ENCODE results near the gene GJC2.
"Not testable (repeated sequence)": the region's sequence is repeated elsewhere in the genome, so short reads cannot be mapped to it uniquely, and the experiment has no call there.

Gene GJC2

GRCh38 chr1:228180959-228181644 lies 31.4 kb downstream of the GJC2 start:
- FAIRE-seq (no peak), DNase-seq (ENCODE audit: insufficient read length, low spot score) (no peak)
- no peak for TF ChIP-seq CTCF (IDR thresholded peaks at IDR 0.05; ENCODE audit: insufficient read depth, missing control alignments)

DNA sequence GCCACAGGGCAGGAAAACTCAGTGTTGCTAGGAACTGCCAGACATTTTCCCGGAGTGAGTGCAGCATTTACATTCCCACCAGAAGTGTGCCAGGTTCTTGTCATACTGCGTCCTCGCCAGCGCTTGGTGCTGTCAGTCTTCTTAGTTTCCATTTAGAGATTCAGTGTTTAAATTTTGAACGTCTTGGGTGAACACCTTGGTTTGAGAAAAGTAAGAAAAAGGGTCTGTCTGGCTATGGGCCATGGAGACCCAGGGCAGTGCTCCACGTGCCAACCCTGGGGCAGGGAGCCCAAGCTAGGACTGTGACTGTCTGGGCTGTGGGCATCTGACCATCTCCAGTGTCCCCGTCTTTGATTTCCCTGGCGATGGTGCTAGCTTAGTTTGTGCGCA lies 31.9 kb downstream of the GJC2 start:
- TF ChIP-seq CTCF (IDR thresholded peaks at IDR 0.05; ENCODE audit: insufficient read depth, missing control alignments): no peak
- FAIRE-seq (no peak), DNase-seq (ENCODE audit: insufficient read length, low spot score) (no peak)

GRCh38 chr1:228182296-228183030 lies 32.7 kb downstream of the GJC2 start:
- no peak for FAIRE-seq
- DNase-seq (ENCODE audit: insufficient read length, low spot score): no peak
- TF ChIP-seq CTCF (IDR thresholded peaks at IDR 0.05; ENCODE audit: insufficient read depth, missing control alignments): no peak

- no peak for FAIRE-seq
- TF ChIP-seq CTCF (IDR thresholded peaks at IDR 0.05; ENCODE audit: insufficient read depth, missing control alignments): no peak
Measured at GRCh38 chr1:228184152-228184551, 34.4 kb downstream of the GJC2 start.

GRCh38 chr1:228185641-228185965 lies 35.9 kb downstream of the GJC2 start:
- FAIRE-seq (no peak), DNase-seq (ENCODE audit: insufficient read length, low spot score) (no peak)

More at GRCh38 chr1:228184152-228184551, 34.4 kb downstream of the GJC2 start:
- no peak for DNase-seq (ENCODE audit: insufficient read length, low spot score)

DNA sequence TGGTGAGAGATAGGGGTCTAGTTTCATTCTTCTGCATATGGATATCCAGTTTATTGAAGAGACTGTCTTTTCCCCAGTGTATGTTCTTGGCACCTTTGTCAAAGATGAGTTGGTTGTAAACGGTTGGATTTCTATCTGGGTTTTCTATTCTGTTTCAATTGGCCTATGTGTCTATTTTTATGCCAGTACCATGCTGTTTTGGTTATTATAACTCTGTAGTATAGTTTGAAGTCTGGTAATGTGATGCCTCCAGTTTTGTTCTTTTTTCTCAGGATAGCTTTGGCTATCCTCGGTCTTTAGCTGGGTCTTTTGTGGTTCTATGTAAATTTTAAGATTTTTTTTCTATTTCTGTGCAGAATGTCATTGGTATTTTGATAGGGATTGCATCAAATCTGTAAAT lies 38.5 kb downstream of the GJC2 start:
- not testable (repeated sequence) for DNase-seq (ENCODE audit: insufficient read length, low spot score); FAIRE-seq

More at GRCh38 chr1:228185641-228185965, 35.9 kb downstream of the GJC2 start:
- TF ChIP-seq CTCF (IDR thresholded peaks at IDR 0.05; ENCODE audit: insufficient read depth, missing control alignments): no peak

- DNase-seq (ENCODE audit: insufficient read length, low spot score): no peak
- no peak for TF ChIP-seq CTCF (IDR thresholded peaks at IDR 0.05; ENCODE audit: insufficient read depth, missing control alignments)
- no peak for FAIRE-seq
Measured at GRCh38 chr1:228190182-228190581, 40.5 kb downstream of the GJC2 start.

All from D721Med (cell line).